GM21529 (cell line): ENCODE measurements around the gene HEY2.
A peak's percentile ranks its signal among the peaks of the same experiment; 100 is the strongest.
"Not testable (repeated sequence)": the region's sequence is repeated elsewhere in the genome, so short reads cannot be mapped to it uniquely, and the experiment has no call there.

ENCODE experiments used
- ATAC-seq: cut with Tn5 transposase; IDR thresholded peaks from one replicate; pipeline ENCODE4 v1.9.1; 2021; ENCODE audit not compliant: unreplicated experiment

HEY2 gene

GRCh38 chr6:125749173-125749864 is at the start of gene HEY2:
Gene HEY2 (plus strand): TSS chr6:125749632. CDS start chr6:125749777, 145 bp downstream.
- peak; percentile 79 for ATAC-seq

- no peak for ATAC-seq
These were observed 48.7 kb upstream of the HEY2 start for GRCh38 chr6:125700581-125701353.

GRCh38 chr6:125701354-125701668 is 48.1 kb upstream of the HEY2 start:
- no peak for ATAC-seq

GRCh38 chr6:125703882-125704281 is 45.5 kb upstream of the HEY2 start:
- not testable (repeated sequence) for ATAC-seq

GRCh38 chr6:125707615-125708243 is 41.7 kb upstream of the HEY2 start:
- no peak for ATAC-seq

- no peak for ATAC-seq
These were observed 38.3 kb upstream of the HEY2 start for GRCh38 chr6:125711013-125711675.

- peak; percentile 54 for ATAC-seq
These were observed 34.9 kb upstream of the HEY2 start for GRCh38 chr6:125714441-125715090.

GRCh38 chr6:125717120-125717731 is 32.2 kb upstream of the HEY2 start:
- peak; percentile 88 for ATAC-seq

- ATAC-seq = no peak
These were observed 31.3 kb upstream of the HEY2 start for GRCh38 chr6:125718109-125718508.

- no peak for ATAC-seq
These were observed 26.5 kb upstream of the HEY2 start for GRCh38 chr6:125722886-125723285.

GRCh38 chr6:125727216-125727615 is 22.2 kb upstream of the HEY2 start:
- ATAC-seq = no peak

GRCh38 chr6:125728739-125729138 is 20.7 kb upstream of the HEY2 start:
- ATAC-seq = no peak

GRCh38 chr6:125729983-125730382 is 19.4 kb upstream of the HEY2 start:
- no peak for ATAC-seq

GRCh38 chr6:125732398-125732797 is 17.0 kb upstream of the HEY2 start:
- ATAC-seq = peak; percentile 74

- ATAC-seq = no peak
These were observed 15.7 kb upstream of the HEY2 start for GRCh38 chr6:125733516-125734300.

- no peak for ATAC-seq
These were observed 11.2 kb upstream of the HEY2 start for GRCh38 chr6:125738276-125738675.

- ATAC-seq = no peak
These were observed 10.1 kb upstream of the HEY2 start for GRCh38 chr6:125739364-125739763.

- ATAC-seq = no peak
These were observed 8.1 kb upstream of the HEY2 start for GRCh38 chr6:125741336-125741735.

GRCh38 chr6:125742024-125742423 is 7.4 kb upstream of the HEY2 start:
- ATAC-seq = no peak
